Measurements from ENCODE around the gene HTN1. TPM values are rescaled to one million over a fixed set of nuclear protein-coding genes. Genes with fewer than 3 reads are reported as not detected.
"Not testable (repeated sequence)": the region's sequence is repeated elsewhere in the genome, so short reads cannot be mapped to it uniquely, and the experiment has no call there.

HTN1 gene
- polyA plus RNA-seq, 1 experiment: not detected

DNA sequence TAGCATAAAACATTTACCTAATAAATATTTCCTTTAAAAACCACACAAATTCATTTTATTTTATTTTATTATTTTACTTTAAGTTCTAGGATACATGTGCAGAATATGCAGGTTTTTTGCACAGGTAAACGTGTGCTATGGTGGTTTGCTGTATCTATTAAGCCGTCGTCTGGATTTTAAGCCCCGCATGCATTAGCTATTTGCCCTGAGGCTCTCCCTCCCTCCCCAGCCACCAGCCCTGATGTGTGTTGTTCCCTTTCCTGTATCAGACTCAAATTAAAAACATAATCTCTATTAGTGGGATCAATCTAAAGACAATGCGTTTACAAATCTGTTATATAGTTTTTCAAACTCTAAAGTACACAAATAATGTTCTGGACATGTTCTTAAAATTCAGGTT lies 23.2 kb upstream of the HTN1 start:
- Histone ChIP-seq H3K4me3 (ENCODE audit: low read depth, low read length) (no peak overlapping the region), H3K36me3 (ENCODE audit: control insufficient read depth, insufficient read depth, low read length) (no peaks in the 10 kb centered on the region), H3K27me3 (ENCODE audit: control insufficient read depth, insufficient read depth, low read length) (no peaks in the 10 kb centered on the region)
- ChIA-PET POLR2A (no interaction called here), CTCF (no interaction called here)
- TF ChIP-seq, protein P1, sequence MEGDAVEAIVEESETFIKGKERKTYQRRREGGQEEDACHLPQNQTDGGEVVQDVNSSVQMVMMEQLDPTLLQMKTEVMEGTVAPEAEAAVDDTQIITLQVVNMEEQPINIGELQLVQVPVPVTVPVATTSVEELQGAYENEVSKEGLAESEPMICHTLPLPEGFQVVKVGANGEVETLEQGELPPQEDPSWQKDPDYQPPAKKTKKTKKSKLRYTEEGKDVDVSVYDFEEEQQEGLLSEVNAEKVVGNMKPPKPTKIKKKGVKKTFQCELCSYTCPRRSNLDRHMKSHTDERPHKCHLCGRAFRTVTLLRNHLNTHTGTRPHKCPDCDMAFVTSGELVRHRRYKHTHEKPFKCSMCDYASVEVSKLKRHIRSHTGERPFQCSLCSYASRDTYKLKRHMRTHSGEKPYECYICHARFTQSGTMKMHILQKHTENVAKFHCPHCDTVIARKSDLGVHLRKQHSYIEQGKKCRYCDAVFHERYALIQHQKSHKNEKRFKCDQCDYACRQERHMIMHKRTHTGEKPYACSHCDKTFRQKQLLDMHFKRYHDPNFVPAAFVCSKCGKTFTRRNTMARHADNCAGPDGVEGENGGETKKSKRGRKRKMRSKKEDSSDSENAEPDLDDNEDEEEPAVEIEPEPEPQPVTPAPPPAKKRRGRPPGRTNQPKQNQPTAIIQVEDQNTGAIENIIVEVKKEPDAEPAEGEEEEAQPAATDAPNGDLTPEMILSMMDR (IDR thresholded peaks at IDR 0.05; ENCODE audit: insufficient read depth, low read depth, low read length): no peak
- DNase-seq (ENCODE audit: low read depth): no peak

DNA sequence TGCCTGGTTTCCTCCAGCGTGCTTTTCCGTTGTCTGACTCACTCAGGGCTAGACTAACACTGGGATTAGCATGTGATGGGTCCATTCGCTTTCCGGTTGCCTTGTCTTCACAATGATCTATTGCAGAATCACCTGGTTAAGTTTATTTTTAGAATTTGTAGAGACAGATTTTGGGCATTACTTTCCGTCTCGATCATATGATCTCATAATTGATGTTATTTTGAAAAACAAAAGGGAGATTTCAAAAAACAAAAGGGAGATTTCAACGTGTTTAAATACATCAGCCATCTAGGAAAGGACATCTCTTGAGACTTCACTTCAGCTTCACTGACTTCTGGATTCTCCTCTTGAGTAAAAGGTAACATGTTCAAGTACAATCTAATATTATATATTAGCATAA lies 22.1 kb upstream of the HTN1 start, which contains the start of gene HTN3:
Gene HTN3 (plus strand): TSS at position 301 of the 400 bp plus-strand sequence. CDS start 2,282 bp downstream, outside the sequence.
- DNase-seq (ENCODE audit: low read depth); H3K36me3 ChIP-seq (ENCODE audit: control insufficient read depth, insufficient read depth, low read length); CTCF ChIA-PET; H3K4me3 ChIP-seq (ENCODE audit: low read depth, low read length); POLR2A ChIA-PET; H3K27me3 ChIP-seq (ENCODE audit: control insufficient read depth, insufficient read depth, low read length): not testable (repeated sequence)

DNA sequence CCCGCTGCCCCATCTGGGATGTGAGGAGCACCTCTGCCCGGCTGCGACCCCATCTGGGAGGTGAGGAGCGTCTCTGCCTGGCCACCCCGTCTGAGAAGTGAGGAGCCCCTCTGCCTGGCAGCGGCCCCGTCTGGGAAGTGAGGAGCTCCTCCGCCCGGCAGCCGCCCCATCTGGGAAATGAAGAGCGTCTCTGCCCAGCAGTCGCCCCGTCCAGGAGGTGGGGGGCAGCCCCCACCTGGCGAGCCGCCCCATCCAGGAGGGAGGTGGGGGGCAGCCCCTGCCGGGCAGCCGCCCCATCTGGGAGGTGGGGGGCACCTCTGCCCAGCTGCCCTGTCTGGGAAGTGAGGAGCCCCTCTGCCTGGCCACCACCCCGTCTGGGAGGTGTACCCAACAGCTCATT lies 12.7 kb upstream of the HTN1 start:
- POLR2A ChIA-PET, CTCF ChIA-PET: not testable (repeated sequence)

DNA sequence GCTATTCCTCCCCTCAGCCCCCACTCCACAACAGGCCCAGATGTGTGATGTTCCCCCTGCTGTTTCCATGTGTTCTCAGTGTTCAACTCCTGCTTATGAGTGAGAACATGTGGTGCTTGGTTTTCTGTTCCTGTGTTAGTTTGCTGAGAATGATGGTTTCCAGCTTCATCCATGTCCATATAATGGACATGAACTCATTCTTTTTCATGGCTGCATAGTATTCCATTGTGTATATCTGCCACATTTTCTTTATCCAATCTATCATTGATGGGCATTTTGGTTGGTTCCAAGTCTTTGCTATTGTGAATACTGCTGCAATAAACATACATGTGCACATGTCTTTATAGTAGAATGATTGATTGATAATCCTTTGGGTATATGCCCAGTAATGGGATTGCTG lies 10.3 kb upstream of the HTN1 start:
- POLR2A ChIA-PET; H3K36me3 ChIP-seq (ENCODE audit: control insufficient read depth, insufficient read depth, low read length): not testable (repeated sequence)

More for the DNA sequence above, 12.7 kb upstream of the HTN1 start:
- H3K36me3 ChIP-seq (ENCODE audit: control insufficient read depth, insufficient read depth, low read length); H3K4me3 ChIP-seq (ENCODE audit: low read depth, low read length); H3K27me3 ChIP-seq (ENCODE audit: control insufficient read depth, insufficient read depth, low read length); DNase-seq (ENCODE audit: low read depth): not testable (repeated sequence)

DNA sequence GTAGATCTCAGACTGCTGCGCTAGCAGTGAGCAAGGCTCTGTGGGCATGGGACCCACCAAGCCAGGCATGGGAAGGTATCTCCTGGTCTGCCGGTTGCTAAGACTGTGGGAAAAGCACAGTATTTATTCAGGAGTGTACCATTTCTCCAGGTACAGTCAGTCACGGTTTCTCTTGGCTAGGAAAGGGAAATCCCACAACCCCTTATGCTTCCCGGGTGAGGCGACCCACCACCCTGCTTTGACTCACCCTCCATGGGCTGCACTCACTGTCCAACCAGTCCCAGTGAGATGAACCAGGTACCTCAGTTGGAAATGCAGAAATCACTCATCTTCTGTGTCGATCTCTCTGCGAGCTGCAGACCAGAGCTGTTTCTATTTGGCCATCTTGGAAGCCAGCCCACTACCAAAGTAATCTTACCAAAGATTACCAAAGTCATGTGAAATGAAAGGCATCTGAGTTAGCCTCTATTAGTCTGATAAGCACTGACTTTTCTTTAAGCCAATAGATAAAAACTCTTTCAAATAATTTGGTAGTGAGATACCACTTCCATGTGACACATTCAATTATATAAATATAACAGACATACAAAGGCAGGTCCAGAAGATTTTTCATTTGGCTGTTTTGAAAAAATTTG lies 8.5 kb upstream of the HTN1 start:
- ChIA-PET CTCF (no interaction called here), POLR2A (no interaction called here)
- TF ChIP-seq, protein P1 (IDR thresholded peaks at IDR 0.05; ENCODE audit: insufficient read depth, low read depth, low read length): no peak
- DNase-seq (ENCODE audit: low read depth): no peak
- Histone ChIP-seq H3K27me3 (ENCODE audit: control insufficient read depth, insufficient read depth, low read length) (no peaks in the 10 kb centered on the region), H3K4me3 (ENCODE audit: low read depth, low read length) (no peak overlapping the region), H3K36me3 (ENCODE audit: control insufficient read depth, insufficient read depth, low read length) (no peaks in the 10 kb centered on the region)

More for the DNA sequence above, 10.3 kb upstream of the HTN1 start:
- H3K4me3 ChIP-seq (ENCODE audit: low read depth, low read length); CTCF ChIA-PET; H3K27me3 ChIP-seq (ENCODE audit: control insufficient read depth, insufficient read depth, low read length); DNase-seq (ENCODE audit: low read depth): not testable (repeated sequence)

DNA sequence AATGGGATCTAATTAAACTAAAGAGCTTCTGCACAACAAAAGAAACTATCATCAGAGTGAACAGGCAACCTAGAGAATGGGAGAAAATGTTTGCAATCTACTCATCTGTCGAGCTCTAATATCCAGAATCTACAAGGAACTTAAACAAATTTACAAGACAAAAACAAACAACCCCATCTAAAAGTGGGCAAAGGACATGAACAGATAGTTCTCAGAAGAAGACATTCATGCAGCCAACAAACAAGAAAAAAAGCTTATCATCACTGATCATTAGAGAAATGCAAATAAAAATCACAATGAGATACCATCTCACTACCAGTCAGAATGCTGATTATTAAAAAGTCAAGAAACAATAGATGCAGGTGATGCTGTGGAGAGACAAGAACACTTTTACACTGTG lies 6.3 kb downstream of the HTN1 start:
- H3K27me3 ChIP-seq (ENCODE audit: control insufficient read depth, insufficient read depth, low read length); H3K4me3 ChIP-seq (ENCODE audit: low read depth, low read length); POLR2A ChIA-PET; CTCF ChIA-PET; H3K36me3 ChIP-seq (ENCODE audit: control insufficient read depth, insufficient read depth, low read length); DNase-seq (ENCODE audit: low read depth): not testable (repeated sequence)

DNA sequence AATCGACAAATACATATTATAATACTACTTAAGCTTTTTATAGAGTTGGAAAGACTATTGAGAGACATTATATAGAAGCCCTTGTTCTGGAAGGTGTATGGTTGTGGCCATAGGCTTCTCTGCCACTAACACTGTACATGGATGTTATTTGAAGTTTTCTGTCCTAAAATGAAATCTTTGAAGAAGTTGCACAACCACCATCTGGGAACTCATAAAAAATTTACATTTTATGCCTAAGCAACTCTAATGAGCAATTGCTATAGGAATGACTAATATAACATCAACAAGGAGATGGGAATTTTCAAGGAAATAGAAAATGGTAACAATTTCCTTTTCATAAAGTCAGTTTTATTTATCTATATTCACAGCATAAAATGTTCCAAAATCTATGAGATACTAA lies 7.4 kb downstream of the HTN1 start:
- Histone ChIP-seq H3K4me3 (ENCODE audit: low read depth, low read length) (no peak overlapping the region), H3K27me3 (ENCODE audit: control insufficient read depth, insufficient read depth, low read length) (no peaks in the 10 kb centered on the region), H3K36me3 (ENCODE audit: control insufficient read depth, insufficient read depth, low read length) (no peaks in the 10 kb centered on the region)
- no peak for DNase-seq (ENCODE audit: low read depth)
- ChIA-PET POLR2A (no interaction called here), CTCF (no interaction called here)
- TF ChIP-seq, protein P1 (IDR thresholded peaks at IDR 0.05; ENCODE audit: insufficient read depth, low read depth, low read length): no peak
